ENCODE data around the gene PDE6A. TPM values are rescaled to one million over a fixed set of nuclear protein-coding genes. Genes with fewer than 3 reads are reported as not detected.

Gene PDE6A
- total RNA-seq (not detected), polyA plus RNA-seq (under 1 TPM in 1 of 2 donors, not detected in 1; 0.06 TPM)

GRCh38 chr5:149944666-149945065 is at the start of gene PDE6A:
PDE6A (minus strand) TSS chr5:149944793; CDS start chr5:149944673, 120 bp downstream.
- WGBS, result 97% methylated on average over 2 of the region's 2 CpGs
- Histone ChIP-seq H3K27ac (ENCODE audit: low read depth in 1 of 2, low read length in 2 of 2) (no peak within 1 kb of the TSS), H3K36me3 (ENCODE audit: control insufficient read depth in 4 of 4, insufficient read depth in 3 of 4, low read depth in 1 of 4, low read length in 3 of 4) (no peaks in the 10 kb centered on the region), H3K4me3 (ENCODE audit: low read depth in 1 of 3, low read length in 3 of 3) (no peak within 1 kb of the TSS), H3K4me1 (ENCODE audit: control insufficient read depth in 4 of 4, insufficient read depth in 4 of 4, low read length in 3 of 4) (no peaks in the 10 kb centered on the region), H3K27me3 (ENCODE audit: control insufficient read depth in 4 of 4, insufficient read depth in 4 of 4, low read length in 3 of 4) (no peaks in the 10 kb centered on the region), H3K9ac (ENCODE audit: low read depth in 1 of 2, low read length in 2 of 2) (no peak within 1 kb of the TSS), H3K9me3 (ENCODE audit: control insufficient read depth in 4 of 4, low read length in 3 of 4) (no peaks in the 10 kb centered on the region)
- DNase-seq (ENCODE audit: low spot score), result no peak
- TF ChIP-seq FOXA2 (IDR thresholded peaks at IDR 0.05) (no peak), REST (IDR thresholded peaks at IDR 0.05) (no peak), SP1 (IDR thresholded peaks at IDR 0.05) (no peak), YY1 (IDR thresholded peaks at IDR 0.05) (no peak), EGR1 (IDR thresholded peaks at IDR 0.05; ENCODE audit: low read depth in 2 of 2) (no peak), GABPA (IDR thresholded peaks at IDR 0.05 in 1 of 2, conservative IDR thresholded peaks at IDR 0.05 in 1 of 2) (no peak), FOXA1 (IDR thresholded peaks at IDR 0.05) (no peak), MAX (IDR thresholded peaks at IDR 0.05) (no peak), RAD21 (IDR thresholded peaks at IDR 0.05) (no peak), JUND (IDR thresholded peaks at IDR 0.05) (no peak)

GRCh38 chr5:149993471-149993870 is 48.9 kb upstream of the PDE6A start:
- H3K4me1 ChIP-seq (ENCODE audit: control insufficient read depth in 4 of 4, insufficient read depth in 4 of 4, low read length in 3 of 4), result no peaks in the 10 kb centered on the region
- H3K27me3 ChIP-seq (ENCODE audit: control insufficient read depth in 4 of 4, insufficient read depth in 4 of 4, low read length in 3 of 4), result no peaks in the 10 kb centered on the region
- TF ChIP-seq RXRA (IDR thresholded peaks at IDR 0.05), result no peak
- no peak for TF ChIP-seq TAF1 (conservative IDR thresholded peaks at IDR 0.05)
- TF ChIP-seq JUND (IDR thresholded peaks at IDR 0.05), result no peak
- TF ChIP-seq REST (IDR thresholded peaks at IDR 0.05), result no peak
- TF ChIP-seq NR2F2 (IDR thresholded peaks at IDR 0.05), result no peak
- TF ChIP-seq RAD21 (IDR thresholded peaks at IDR 0.05), result no peak
- TF ChIP-seq GABPA (IDR thresholded peaks at IDR 0.05 in 1 of 2, conservative IDR thresholded peaks at IDR 0.05 in 1 of 2), result no peak
- no peak for TF ChIP-seq YY1 (IDR thresholded peaks at IDR 0.05)
- TF ChIP-seq CTCF (IDR thresholded peaks at IDR 0.05; ENCODE audit: low read depth, low read length, missing input control), result no peak
- no peak for TF ChIP-seq SP1 (IDR thresholded peaks at IDR 0.05)
- TF ChIP-seq HNF4G (IDR thresholded peaks at IDR 0.05), result no peak
- TF ChIP-seq MAX (IDR thresholded peaks at IDR 0.05), result no peak
- TF ChIP-seq ATF3 (IDR thresholded peaks at IDR 0.05), result no peak
- no peak for TF ChIP-seq FOXA1 (IDR thresholded peaks at IDR 0.05)
- no peak for TF ChIP-seq FOXA2 (IDR thresholded peaks at IDR 0.05)
- no peak for TF ChIP-seq EGR1 (IDR thresholded peaks at IDR 0.05; ENCODE audit: low read depth in 2 of 2)
- TF ChIP-seq HNF4A (conservative IDR thresholded peaks at IDR 0.05), result no peak
- TF ChIP-seq ZBTB33 (IDR thresholded peaks at IDR 0.05), result no peak
- no peak overlapping the region for H3K9ac ChIP-seq (ENCODE audit: low read depth in 1 of 2, low read length in 2 of 2)
- H3K27ac ChIP-seq (ENCODE audit: low read depth in 1 of 2, low read length in 2 of 2), result no peak overlapping the region
- DNase-seq (ENCODE audit: low spot score), result no peak
- H3K9me3 ChIP-seq (ENCODE audit: control insufficient read depth in 4 of 4, low read length in 3 of 4), result no peaks in the 10 kb centered on the region
- WGBS, result 94% methylated on average over 3 of the region's 3 CpGs
- H3K4me3 ChIP-seq (ENCODE audit: low read depth in 1 of 3, low read length in 3 of 3), result no peak overlapping the region
- H3K36me3 ChIP-seq (ENCODE audit: control insufficient read depth in 4 of 4, insufficient read depth in 3 of 4, low read depth in 1 of 4, low read length in 3 of 4), result peaks cover 0 to 16% (median 13%) of the 10 kb centered on the region in 4 donors

Data from liver (tissue), 9 donors.